H9 (cell line): ENCODE measurements around the gene IL25. TPM values are rescaled to one million over a fixed set of nuclear protein-coding genes. Genes with fewer than 3 reads are reported as not detected.

ENCODE experiments used
- DNase-seq: peaks from one replicate; pipeline ENCODE4 v3.0.0-alpha.2; 2017
- H2AFZ ChIP-seq: one replicate; pipeline ENCODE4 v1.6.1; 2013; ENCODE audit warnings: mild to moderate bottlenecking, low read length, control low read depth, moderate library complexity
- H2AK5ac ChIP-seq: 2 replicates; pipeline ENCODE4 v1.6.1; 2013; ENCODE audit warnings: low read length, control low read depth, mixed read lengths; ENCODE audit not compliant: insufficient read length
- H2BK120ac ChIP-seq: one replicate; pipeline ENCODE4 v1.6.1; 2013; ENCODE audit warnings: low read depth, mild to moderate bottlenecking, low read length, control low read depth, inconsistent platforms; ENCODE audit not compliant: poor library complexity, severe bottlenecking
- H2BK12ac ChIP-seq: 2 replicates; pipeline ENCODE4 v1.6.1; 2013; ENCODE audit warnings: low read length, control low read depth, mixed read lengths, low read depth; ENCODE audit not compliant: insufficient read length
- H2BK15ac ChIP-seq: 2 replicates; pipeline ENCODE4 v1.6.1; 2013; ENCODE audit warnings: low read depth, low read length, control low read depth
- H2BK20ac ChIP-seq: one replicate; pipeline ENCODE4 v1.6.1; 2013; ENCODE audit warnings: low read depth, mild to moderate bottlenecking, low read length, control low read depth, inconsistent platforms; ENCODE audit not compliant: poor library complexity, severe bottlenecking
- H2BK5ac ChIP-seq: 2 replicates; pipeline ENCODE4 v1.6.1; 2013; ENCODE audit warnings: low read length, control low read depth, mixed read lengths; ENCODE audit not compliant: insufficient read length
- H3K14ac ChIP-seq: 2 replicates; pipeline ENCODE4 v1.6.1; 2013; ENCODE audit warnings: low read length, control low read depth; ENCODE audit not compliant: insufficient read depth
- H3K18ac ChIP-seq: 2 replicates; pipeline ENCODE4 v1.6.1; 2013; ENCODE audit warnings: low read depth, mild to moderate bottlenecking, mixed read lengths, low read length, control low read depth; ENCODE audit not compliant: insufficient read length
- H3K23ac ChIP-seq: 2 replicates; pipeline ENCODE4 v1.6.1; 2013; ENCODE audit warnings: low read length, control low read depth, mixed read lengths, low read depth; ENCODE audit not compliant: insufficient read length
- H3K23me2 ChIP-seq: 2 replicates; pipeline ENCODE4 v1.6.1; 2013; ENCODE audit warnings: low read depth, mild to moderate bottlenecking, mixed read lengths, low read length, control low read depth; ENCODE audit not compliant: insufficient read length, poor library complexity, severe bottlenecking
- H3K27ac ChIP-seq: 2 replicates; pipeline ENCODE4 v1.5.1; 2013; ENCODE audit warnings: low read length, control low read depth, mixed read lengths, low read depth; ENCODE audit not compliant: insufficient read length
- H3K27me3 ChIP-seq: 2 replicates; pipeline ENCODE4 v1.6.1; 2013; ENCODE audit warnings: low read length, control low read depth, inconsistent platforms; ENCODE audit not compliant: insufficient read depth
- H3K4ac ChIP-seq: 2 replicates; pipeline ENCODE4 v1.6.1; 2013; ENCODE audit warnings: low read depth, mild to moderate bottlenecking, control low read depth, inconsistent platforms, low read length, moderate library complexity
- H3K4me1 ChIP-seq: 2 replicates; pipeline ENCODE4 v1.6.1; 2013; ENCODE audit warnings: low read length, control low read depth, inconsistent platforms; ENCODE audit not compliant: insufficient read depth
- H3K4me2 ChIP-seq: 2 replicates; pipeline ENCODE4 v1.6.1; 2013; ENCODE audit warnings: low read length, control low read depth, mixed read lengths; ENCODE audit not compliant: insufficient read length, insufficient read depth
- H3K56ac ChIP-seq: 2 replicates; pipeline ENCODE4 v1.6.1; 2013; ENCODE audit warnings: low read depth, mild to moderate bottlenecking, mixed read lengths, low read length, control low read depth; ENCODE audit not compliant: insufficient read length
- H3K79me1 ChIP-seq: 2 replicates; pipeline ENCODE4 v1.6.1; 2013; ENCODE audit warnings: low read depth, mild to moderate bottlenecking, moderate library complexity, low read length, control low read depth, inconsistent platforms; ENCODE audit not compliant: insufficient read depth, poor library complexity, severe bottlenecking
- H3K79me2 ChIP-seq: 2 replicates; pipeline ENCODE4 v1.6.1; 2013; ENCODE audit warnings: low read length, control low read depth, inconsistent platforms; ENCODE audit not compliant: insufficient read depth
- H3K9ac ChIP-seq: 2 replicates; pipeline ENCODE4 v1.6.1; 2013; ENCODE audit warnings: low read length, control low read depth, mixed read lengths; ENCODE audit not compliant: insufficient read length; ENCODE audit errors: extremely low read depth
- H3K9me3 ChIP-seq: one replicate; pipeline ENCODE4 v1.6.1; 2013; ENCODE audit warnings: low read depth, low read length, inconsistent platforms; ENCODE audit not compliant: control insufficient read depth
- H3T11ph ChIP-seq: one replicate; pipeline ENCODE4 v1.6.1; 2013; ENCODE audit warnings: mild to moderate bottlenecking, low read length, control low read depth, inconsistent platforms
- H4K20me1 ChIP-seq: one replicate; pipeline ENCODE4 v1.6.1; 2013; ENCODE audit not compliant: control insufficient read depth, insufficient read length, insufficient read depth
- H4K5ac ChIP-seq: 2 replicates; pipeline ENCODE4 v1.6.1; 2013; ENCODE audit warnings: low read depth, mild to moderate bottlenecking, mixed read lengths, low read length, control low read depth; ENCODE audit not compliant: insufficient read length
- H4K8ac ChIP-seq: replicated peaks from 2 replicates; pipeline ENCODE4 v1.6.1; 2013; ENCODE audit warnings: low read length, control low read depth, mixed read lengths, low read depth; ENCODE audit not compliant: insufficient read length
- H4K91ac ChIP-seq: 2 replicates; pipeline ENCODE4 v1.6.1; 2013; ENCODE audit warnings: low read depth, mild to moderate bottlenecking, moderate library complexity, mixed read lengths, low read length, control low read depth; ENCODE audit not compliant: insufficient read length
- H3K27ac Mint-ChIP-seq, 3 experiments: 2 replicates in 2 of 3; 3 replicates in 1 of 3; pipeline ENCODE4 v1.8.0; 2020 to 2021; ENCODE audit warnings: mixed read lengths in 3 of 3, mild to moderate bottlenecking in 1 of 3, moderate library complexity in 1 of 3
- H3K27me3 Mint-ChIP-seq: 2 replicates; pipeline ENCODE4 v1.8.0; 2021; ENCODE audit warnings: low read depth, mild to moderate bottlenecking, moderate library complexity, mixed read lengths
- H3K36me3 Mint-ChIP-seq, 3 experiments: 2 replicates in 2 of 3; 3 replicates in 1 of 3; pipeline ENCODE4 v1.8.0; 2020 to 2021; ENCODE audit warnings: low read depth in 3 of 3, mixed read lengths in 3 of 3; ENCODE audit not compliant: insufficient read depth in 1 of 3
- H3K4me1 Mint-ChIP-seq, 2 experiments: 2 replicates each; pipeline ENCODE4 v1.8.0; 2020; ENCODE audit warnings: mixed read lengths in 2 of 2
- H3K4me3 Mint-ChIP-seq, 2 experiments: 2 replicates in 1 of 2; 3 replicates in 1 of 2; pipeline ENCODE4 v1.8.0; 2020 to 2021; ENCODE audit warnings: mild to moderate bottlenecking in 2 of 2, mixed read lengths in 2 of 2, moderate library complexity in 1 of 2
- H3K9me3 Mint-ChIP-seq, 2 experiments: 2 replicates in 1 of 2; 3 replicates in 1 of 2; pipeline ENCODE4 v1.8.0; 2020; ENCODE audit warnings: mild to moderate bottlenecking in 2 of 2, mixed read lengths in 2 of 2, moderate library complexity in 1 of 2
- WGBS: extraction: QIAGEN DNeasy Blood & Tissue Kit; methylation state at CpG from one replicate; pipeline ENCODE4 v1.1.7; 2013; ENCODE audit warnings: missing lambda C conversion rate, low lambda C conversion rate, mixed read lengths; ENCODE audit not compliant: insufficient read length; ENCODE audit errors: extremely low coverage; 5-methylcytosine and 5-hydroxymethylcytosine counted together
- total RNA-seq: library from RNA; stranded (reverse); gene quantifications from 2 replicates; pipeline ENCODE4 v1.2.1, GENCODE V29; 2021
- TF ChIP-seq, protein P1 (sequence below): fragments of 200-600 bp; sonication (generic); conservative IDR thresholded peaks from 3 replicates; pipeline ENCODE4 v1.8.0; 2021; ENCODE audit warnings: antibody characterized with exemption, mild to moderate bottlenecking

Gene IL25
- total RNA-seq, 1 experiment from 2014 or later, result not detected

DNA sequence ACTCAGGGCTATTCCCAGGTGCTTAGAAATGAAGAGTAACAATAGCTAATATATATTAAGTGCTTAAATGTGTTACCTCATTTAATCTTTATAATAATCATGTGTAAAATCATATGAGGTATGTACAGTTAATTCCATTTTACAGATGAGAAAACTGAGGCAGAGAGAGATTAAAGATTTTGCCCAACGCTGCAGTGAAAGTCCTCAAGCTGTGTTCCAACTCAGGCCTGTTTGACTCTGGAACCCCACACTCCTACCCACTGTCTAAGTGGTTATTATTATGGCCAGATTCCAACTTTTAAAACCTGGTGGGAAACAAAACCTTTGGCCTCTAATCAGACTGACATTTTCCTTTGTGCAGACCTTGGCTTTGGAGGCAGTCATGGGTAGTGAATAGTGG lies 14.4 kb downstream of the IL25 start:
- Histone ChIP-seq H3K4me1 (0 out of 2 replicates have a peak, but pooled peaks cover 3% of the 10 kb centered on the region), H3K9ac (no peak overlapping the region), H3K14ac (no peak overlapping the region), H3K56ac (no peak overlapping the region), H2BK20ac (no peak overlapping the region), H4K91ac (no peak overlapping the region), H4K8ac (no peak overlapping the region), H3K79me1 (no peaks in the 10 kb centered on the region), H4K5ac (no peak overlapping the region), H2BK120ac (no peak overlapping the region), H3K4ac (no peak overlapping the region), H3K23ac (no peak overlapping the region), H2BK15ac (no peak overlapping the region), H3K23me2 (no peaks in the 10 kb centered on the region), H3K9me3 (no peaks in the 10 kb centered on the region), H3K18ac (no peak overlapping the region), H3K79me2 (no peaks in the 10 kb centered on the region), H2BK5ac (no peak overlapping the region), H3K4me2 (no peak overlapping the region), H2AFZ (no peak overlapping the region), H4K20me1 (no peaks in the 10 kb centered on the region), H3K27me3 (no peaks in the 10 kb centered on the region), H2BK12ac (no peak overlapping the region), H3T11ph (no peak overlapping the region), H2AK5ac (no peak overlapping the region), H3K27ac (no peak overlapping the region)
- no peak overlapping the region for H3K4me3 Mint-ChIP-seq
- H3K36me3 Mint-ChIP-seq, result no peaks in the 10 kb centered on the region; a peak in 1 of 7 replicates
- peaks cover 41% of the 10 kb centered on the region for H3K27me3 Mint-ChIP-seq
- no peak overlapping the region for H3K27ac Mint-ChIP-seq
- TF ChIP-seq, protein P1, sequence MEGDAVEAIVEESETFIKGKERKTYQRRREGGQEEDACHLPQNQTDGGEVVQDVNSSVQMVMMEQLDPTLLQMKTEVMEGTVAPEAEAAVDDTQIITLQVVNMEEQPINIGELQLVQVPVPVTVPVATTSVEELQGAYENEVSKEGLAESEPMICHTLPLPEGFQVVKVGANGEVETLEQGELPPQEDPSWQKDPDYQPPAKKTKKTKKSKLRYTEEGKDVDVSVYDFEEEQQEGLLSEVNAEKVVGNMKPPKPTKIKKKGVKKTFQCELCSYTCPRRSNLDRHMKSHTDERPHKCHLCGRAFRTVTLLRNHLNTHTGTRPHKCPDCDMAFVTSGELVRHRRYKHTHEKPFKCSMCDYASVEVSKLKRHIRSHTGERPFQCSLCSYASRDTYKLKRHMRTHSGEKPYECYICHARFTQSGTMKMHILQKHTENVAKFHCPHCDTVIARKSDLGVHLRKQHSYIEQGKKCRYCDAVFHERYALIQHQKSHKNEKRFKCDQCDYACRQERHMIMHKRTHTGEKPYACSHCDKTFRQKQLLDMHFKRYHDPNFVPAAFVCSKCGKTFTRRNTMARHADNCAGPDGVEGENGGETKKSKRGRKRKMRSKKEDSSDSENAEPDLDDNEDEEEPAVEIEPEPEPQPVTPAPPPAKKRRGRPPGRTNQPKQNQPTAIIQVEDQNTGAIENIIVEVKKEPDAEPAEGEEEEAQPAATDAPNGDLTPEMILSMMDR, result no peak
- H3K4me1 Mint-ChIP-seq, result peaks cover 8 to 10% of the 10 kb centered on the region in 2 experiments
- 0 out of 5 replicates have a peak, but pooled peaks cover 0 to 3% of the 10 kb centered on the region in 2 experiments for H3K9me3 Mint-ChIP-seq
- no peak for DNase-seq
- no CpG with 5 or more reads among the region's 1 CpG for WGBS
